ENCODE data around the gene PTH1R. TPM values are rescaled to one million over a fixed set of nuclear protein-coding genes. Genes with fewer than 3 reads are reported as not detected.

PTH1R gene
- polyA plus RNA-seq, 3 donors = not detected

DNA sequence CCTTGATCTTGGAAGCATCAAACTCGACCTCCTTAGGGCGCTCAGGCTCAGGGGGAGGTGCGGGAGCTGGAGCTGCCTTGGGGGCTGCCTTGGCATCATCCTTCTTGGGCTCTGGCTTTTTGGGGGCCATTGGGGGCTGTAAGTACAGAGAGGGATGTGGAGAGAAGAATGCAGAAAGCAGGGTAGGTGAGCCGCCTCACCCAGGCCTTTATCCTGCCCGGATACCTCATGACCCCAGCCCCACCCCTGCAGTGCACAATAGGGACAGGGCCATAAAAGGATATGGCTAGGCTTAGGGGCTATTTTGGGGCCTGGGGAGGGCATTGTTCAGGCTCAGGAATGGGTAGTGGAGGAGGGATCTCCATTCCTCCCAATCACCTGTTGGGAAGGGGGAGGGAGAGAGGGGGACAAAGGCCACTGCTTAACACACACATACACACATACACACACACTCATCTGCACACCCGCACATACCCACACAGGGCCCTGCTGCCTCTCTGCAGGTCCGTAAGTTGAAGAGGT lies 14.2 kb upstream of the PTH1R start, which contains the start of gene MYL3:
TSS of gene MYL3 (minus strand) at position 184 of the 522 bp plus-strand sequence. CDS start at position 130, 54 bp downstream.
- Histone ChIP-seq H3K4me3 (replicated peaks in 1 of 3; ENCODE audit: low read depth in 2 of 3, low read length in 3 of 3) (no peak within 1 kb of the TSS), H4K20me1 (ENCODE audit: insufficient read depth, low read length) (no peaks in the 10 kb centered on the region), H3K4me2 (replicated peaks; ENCODE audit: extremely low read depth, low read length, poor library complexity, severe bottlenecking) (no peak within 1 kb of the TSS), H3K36me3 (replicated peaks in 1 of 2; ENCODE audit: control insufficient read depth in 1 of 2, insufficient read depth in 2 of 2, low read length in 2 of 2) (no peaks in the 10 kb centered on the region), H3K4me1 (ENCODE audit: control insufficient read depth in 1 of 2, insufficient read depth in 2 of 2, low read length in 2 of 2) (peaks cover 14 to 16% of the 10 kb centered on the region in 2 donors), H3K9ac (ENCODE audit: insufficient read depth, low read length, poor library complexity, severe bottlenecking) (no peak within 1 kb of the TSS), H3K27me3 (ENCODE audit: control insufficient read depth in 2 of 2, insufficient read depth in 2 of 2, low read length in 2 of 2) (no peaks in the 10 kb centered on the region), H3K79me2 (ENCODE audit: insufficient read depth, low read length) (no peaks in the 10 kb centered on the region), H3K27ac (ENCODE audit: low read depth in 1 of 2, low read length in 2 of 2) (no peak within 1 kb of the TSS), H3K9me3 (replicated peaks in 1 of 2; ENCODE audit: control insufficient read depth in 1 of 2, insufficient read depth in 1 of 2, low read length in 2 of 2) (no peaks in the 10 kb centered on the region), H2AFZ (ENCODE audit: insufficient read depth, low read depth, low read length, poor library complexity, severe bottlenecking) (no peak within 1 kb of the TSS)
- H3K27ac Mint-ChIP-seq = peak within 1 kb of the TSS in 1 of 7 donors; percentile 32
- TF ChIP-seq, protein P1, sequence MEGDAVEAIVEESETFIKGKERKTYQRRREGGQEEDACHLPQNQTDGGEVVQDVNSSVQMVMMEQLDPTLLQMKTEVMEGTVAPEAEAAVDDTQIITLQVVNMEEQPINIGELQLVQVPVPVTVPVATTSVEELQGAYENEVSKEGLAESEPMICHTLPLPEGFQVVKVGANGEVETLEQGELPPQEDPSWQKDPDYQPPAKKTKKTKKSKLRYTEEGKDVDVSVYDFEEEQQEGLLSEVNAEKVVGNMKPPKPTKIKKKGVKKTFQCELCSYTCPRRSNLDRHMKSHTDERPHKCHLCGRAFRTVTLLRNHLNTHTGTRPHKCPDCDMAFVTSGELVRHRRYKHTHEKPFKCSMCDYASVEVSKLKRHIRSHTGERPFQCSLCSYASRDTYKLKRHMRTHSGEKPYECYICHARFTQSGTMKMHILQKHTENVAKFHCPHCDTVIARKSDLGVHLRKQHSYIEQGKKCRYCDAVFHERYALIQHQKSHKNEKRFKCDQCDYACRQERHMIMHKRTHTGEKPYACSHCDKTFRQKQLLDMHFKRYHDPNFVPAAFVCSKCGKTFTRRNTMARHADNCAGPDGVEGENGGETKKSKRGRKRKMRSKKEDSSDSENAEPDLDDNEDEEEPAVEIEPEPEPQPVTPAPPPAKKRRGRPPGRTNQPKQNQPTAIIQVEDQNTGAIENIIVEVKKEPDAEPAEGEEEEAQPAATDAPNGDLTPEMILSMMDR (IDR thresholded peaks at IDR 0.05) = no peak
- H3K4me1 Mint-ChIP-seq = peaks cover 18% of the 10 kb centered on the region
- H3K4me3 Mint-ChIP-seq = no peak within 1 kb of the TSS
- no peaks in the 10 kb centered on the region for H3K9me3 Mint-ChIP-seq
- no peaks in the 10 kb centered on the region for H3K36me3 Mint-ChIP-seq
- DNase-seq = no peak
- H3K27me3 Mint-ChIP-seq (ENCODE audit: low read depth in 3 of 3) = peaks cover 4 to 8% (median 5%) of the 10 kb centered on the region in 3 donors
- WGBS (ENCODE audit: insufficient coverage) = 100% methylated on average over 1 of the region's 7 CpGs
- intact Hi-C loops (cut with micrococcal nuclease) = loop anchor here in 1 of 2 donors (10.0 kb wide), 1 partner anchor 451 kb away; no protein-coding TSS in a partner anchor

DNA sequence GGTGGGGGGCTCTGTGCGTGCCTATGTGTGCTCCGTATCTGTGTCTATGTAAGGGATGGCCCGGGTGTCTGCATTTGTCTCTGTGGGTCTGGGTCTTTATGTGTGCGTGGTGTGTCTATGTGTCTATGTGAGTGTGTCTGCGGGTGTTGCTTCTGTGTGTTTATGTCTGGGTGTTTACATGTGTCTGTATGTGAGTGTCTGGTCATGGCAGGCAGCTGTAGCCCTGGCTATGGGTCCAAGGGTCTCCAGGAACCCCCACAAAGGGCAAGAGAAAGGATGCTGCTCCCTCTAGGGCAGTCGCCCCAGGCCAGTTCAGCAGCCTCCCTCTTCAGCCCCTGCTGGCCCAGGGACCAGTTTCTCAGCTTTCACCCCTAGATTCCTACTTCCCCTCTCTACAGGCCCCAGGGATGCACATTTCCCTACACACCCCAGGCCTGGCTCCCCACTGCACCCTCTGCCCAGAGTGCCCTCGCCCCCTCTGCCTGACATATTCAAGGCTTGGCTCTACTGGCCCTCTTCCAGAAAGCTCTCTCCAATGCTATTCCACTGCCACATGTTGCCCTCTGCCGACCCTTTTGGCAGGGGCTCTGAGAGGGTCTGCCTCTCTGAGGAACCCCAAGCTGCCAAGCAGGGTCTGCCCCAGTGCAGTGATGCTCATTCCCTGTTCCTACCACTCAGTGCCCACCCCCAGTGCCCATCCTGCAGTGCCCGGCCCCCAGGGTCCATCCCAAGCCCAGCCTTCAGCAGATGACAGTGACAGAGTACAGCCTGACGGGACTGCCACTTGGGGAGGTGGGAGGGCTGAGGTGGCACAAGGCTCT lies 13.2 kb upstream of the PTH1R start:
- no peak overlapping the region for H3K27ac Mint-ChIP-seq
- intact Hi-C loops (cut with micrococcal nuclease) = loop anchor here in 1 of 2 donors (10.0 kb wide), 1 partner anchor 451 kb away; no protein-coding TSS in a partner anchor
- Histone ChIP-seq H3K27me3 (ENCODE audit: control insufficient read depth in 2 of 2, insufficient read depth in 2 of 2, low read length in 2 of 2) (no peaks in the 10 kb centered on the region), H3K4me3 (replicated peaks in 1 of 3; ENCODE audit: low read depth in 2 of 3, low read length in 3 of 3) (no peak overlapping the region), H3K27ac (ENCODE audit: low read depth in 1 of 2, low read length in 2 of 2) (no peak overlapping the region), H3K36me3 (replicated peaks in 1 of 2; ENCODE audit: control insufficient read depth in 1 of 2, insufficient read depth in 2 of 2, low read length in 2 of 2) (no peaks in the 10 kb centered on the region), H3K9me3 (replicated peaks in 1 of 2; ENCODE audit: control insufficient read depth in 1 of 2, insufficient read depth in 1 of 2, low read length in 2 of 2) (no peaks in the 10 kb centered on the region), H3K4me2 (replicated peaks; ENCODE audit: extremely low read depth, low read length, poor library complexity, severe bottlenecking) (no peak overlapping the region), H3K79me2 (ENCODE audit: insufficient read depth, low read length) (no peaks in the 10 kb centered on the region), H4K20me1 (ENCODE audit: insufficient read depth, low read length) (no peaks in the 10 kb centered on the region), H3K4me1 (ENCODE audit: control insufficient read depth in 1 of 2, insufficient read depth in 2 of 2, low read length in 2 of 2) (peaks cover 14 to 16% of the 10 kb centered on the region in 2 donors), H2AFZ (ENCODE audit: insufficient read depth, low read depth, low read length, poor library complexity, severe bottlenecking) (peak overlapping the region; percentile 63), H3K9ac (ENCODE audit: insufficient read depth, low read length, poor library complexity, severe bottlenecking) (peak overlapping the region; percentile 15)
- H3K9me3 Mint-ChIP-seq = no peaks in the 10 kb centered on the region
- DNase-seq = no peak
- 83% methylated on average over 9 of the region's 10 CpGs for WGBS (ENCODE audit: insufficient coverage)
- no peaks in the 10 kb centered on the region for H3K36me3 Mint-ChIP-seq
- TF ChIP-seq, protein P1 (IDR thresholded peaks at IDR 0.05) = no peak
- H3K4me3 Mint-ChIP-seq = no peak overlapping the region
- H3K4me1 Mint-ChIP-seq = peaks cover 18% of the 10 kb centered on the region
- peaks cover 1 to 5% (median 2%) of the 10 kb centered on the region in 3 donors for H3K27me3 Mint-ChIP-seq (ENCODE audit: low read depth in 3 of 3)
